ENCODE results near the gene KCNAB1. TPM values are rescaled to one million over a fixed set of nuclear protein-coding genes. Genes with fewer than 3 reads are reported as not detected.

KCNAB1 gene
- total and polyA plus RNA-seq, 2 of the 8 experiments (the other 6 are each of a cell fraction or from before 2014, with no cell fraction given), result 0.51 to 2.3 TPM

- no peak for FAIRE-seq
- 100% methylated on average over 1 of the region's 1 CpG; no CpG with 5 or more reads in 1 of the 2 experiments for WGBS, 2 experiments (ENCODE audit: extremely low coverage in 1 of 2, insufficient coverage in 1 of 2, insufficient read length in 1 of 2, insufficient replicate concordance in 2 of 2, low coverage in 1 of 2, low lambda C conversion rate in 2 of 2, missing lambda C conversion rate in 1 of 2)
- Histone ChIP-seq H3K9me3 (ENCODE audit: insufficient read depth in 2 of 2, low read depth in 1 of 2, low read length in 1 of 2) (no peaks in the 10 kb centered on the region), H3K27me3 (replicated peaks in 1 of 4; ENCODE audit: control insufficient read depth in 3 of 4, extremely low read depth in 1 of 4, insufficient read depth in 3 of 4, low read length in 3 of 4) (no peaks in the 10 kb centered on the region), H3K79me1 (ENCODE audit: low read depth, low read length) (no peaks in the 10 kb centered on the region), H2BK120ac (replicated peaks; ENCODE audit: low read depth, low read length) (no peak overlapping the region), H2BK15ac (ENCODE audit: low read length) (no peak overlapping the region), H3K36me3 (ENCODE audit: control insufficient read depth in 2 of 4, insufficient read depth in 4 of 4, low read length in 3 of 4) (no peaks in the 10 kb centered on the region), H3K9ac (replicated peaks in 1 of 4; ENCODE audit: extremely low read depth in 1 of 4, low read depth in 3 of 4, low read length in 3 of 4) (no peak overlapping the region), H2AFZ (ENCODE audit: low read length) (peak overlapping the region; percentile 37), H3K4me3 (ENCODE audit: extremely low read depth in 1 of 4, insufficient read depth in 2 of 4, low read depth in 3 of 4, low read length in 4 of 4) (no peak overlapping the region), H4K5ac (ENCODE audit: insufficient read length, low read depth, low read length) (no peak overlapping the region), H2BK20ac (ENCODE audit: low read length) (no peak overlapping the region), H3K23me2 (ENCODE audit: low read depth, low read length) (no peaks in the 10 kb centered on the region), H2AK5ac (ENCODE audit: low read depth, low read length) (no peak overlapping the region), H3K14ac (ENCODE audit: insufficient read length) (no peak overlapping the region), H3K4me2 (ENCODE audit: insufficient read depth in 1 of 2, low read depth in 2 of 2, low read length in 2 of 2) (no peak overlapping the region), H3K4ac (replicated peaks; ENCODE audit: insufficient read length, low read depth, low read length) (no peak overlapping the region), H3K4me1 (replicated peaks in 1 of 4; ENCODE audit: control insufficient read depth in 3 of 4, insufficient read depth in 4 of 4, low read length in 3 of 4) (no peaks in the 10 kb centered on the region), H3K18ac (ENCODE audit: extremely low read depth, low read length) (no peak overlapping the region), H2BK5ac (ENCODE audit: low read depth, low read length) (no peak overlapping the region), H3K23ac (ENCODE audit: insufficient read length) (no peak overlapping the region), H3K27ac (ENCODE audit: low read depth, low read length) (no peak overlapping the region), H4K20me1 (replicated peaks in 1 of 2; ENCODE audit: control insufficient read depth in 1 of 2, insufficient read depth in 2 of 2, low read length in 2 of 2) (no peaks in the 10 kb centered on the region), H4K91ac (replicated peaks; ENCODE audit: insufficient read length, low read length) (no peak overlapping the region), H3K79me2 (ENCODE audit: control insufficient read depth in 1 of 2, insufficient read depth in 2 of 2, low read length in 2 of 2) (no peaks in the 10 kb centered on the region), H2BK12ac (ENCODE audit: low read depth, low read length) (no peak overlapping the region), H3K56ac (replicated peaks; ENCODE audit: insufficient read length, low read depth, low read length) (no peak overlapping the region), H4K8ac (ENCODE audit: extremely low read depth, insufficient read depth, low read length) (no peak overlapping the region)
- no peak for DNase-seq (ENCODE audit: low read depth in 1 of 2, low spot score in 2 of 2)
- CTCF ChIA-PET (ENCODE audit: partially characterized antibody), result interaction anchor here (0.9 to 2.8 kb wide), 10 partner anchors 8 to 342 kb away, joined by 3 to 13 read pairs (median 4); partner anchors contain the start of gene KCNAB1
- POLR2A ChIA-PET (ENCODE audit: partially characterized antibody), result interaction anchor here (0.6 kb wide), 1 partner anchor 1014 kb away, joined by 3 read pairs; no protein-coding TSS in a partner anchor
- TF ChIP-seq MAFK (IDR thresholded peaks at IDR 0.05; ENCODE audit: low read depth, low read length) (no peak), ATF3 (IDR thresholded peaks at IDR 0.05; ENCODE audit: insufficient read depth, low read depth, low read length) (no peak), GABPA (IDR thresholded peaks at IDR 0.05; ENCODE audit: borderline replicate concordance, insufficient read depth, low read length) (no peak), EZH2 (IDR thresholded peaks at IDR 0.05; ENCODE audit: low read depth, low read length, severe bottlenecking) (no peak), CTCF (IDR thresholded peaks at IDR 0.05; ENCODE audit: control extremely low read depth in 1 of 3, insufficient read depth in 1 of 3, low read depth in 1 of 3, low read length in 3 of 3) (no peak), POLR2AphosphoS5 (IDR thresholded peaks at IDR 0.05; ENCODE audit: low read depth, low read length) (no peak), JUND (IDR thresholded peaks at IDR 0.05; ENCODE audit: low read length) (no peak), ZNF274 (IDR thresholded peaks at IDR 0.05; ENCODE audit: borderline replicate concordance, extremely low read depth, low read length) (no peak), ASH2L (IDR thresholded peaks at IDR 0.05; ENCODE audit: low read length) (no peak), USF2 (IDR thresholded peaks at IDR 0.05; ENCODE audit: low read length) (no peak)
These were observed 11.9 kb downstream of the KCNAB1 start for GRCh38 chr3:156132313-156132712.

All from H1 (cell line).